T-helper 2 cell treated with Interferon-gamma antibody and Interleukin-4, amounts not matched to agents 100 ng/mL and 5 ng/mL, for 36 hours (primary cell): Measurements from ENCODE around the gene NPB. TPM values are rescaled to one million over a fixed set of nuclear protein-coding genes. Genes with fewer than 3 reads are reported as not detected.

ENCODE experiments used
- intact Hi-C: fragments of 100-400 bp; cut with micrococcal nuclease; formaldehyde crosslinking; loops from one replicate; pipeline ENCODE4 v1.15.1; 2023
- total RNA-seq: library from RNA; stranded (reverse); gene quantifications from 2 replicates; pipeline ENCODE4 v1.2.3, GENCODE V29; 2022

The NPB gene
- 0.11 and 0.48 TPM in 2 replicates for total RNA-seq

DNA sequence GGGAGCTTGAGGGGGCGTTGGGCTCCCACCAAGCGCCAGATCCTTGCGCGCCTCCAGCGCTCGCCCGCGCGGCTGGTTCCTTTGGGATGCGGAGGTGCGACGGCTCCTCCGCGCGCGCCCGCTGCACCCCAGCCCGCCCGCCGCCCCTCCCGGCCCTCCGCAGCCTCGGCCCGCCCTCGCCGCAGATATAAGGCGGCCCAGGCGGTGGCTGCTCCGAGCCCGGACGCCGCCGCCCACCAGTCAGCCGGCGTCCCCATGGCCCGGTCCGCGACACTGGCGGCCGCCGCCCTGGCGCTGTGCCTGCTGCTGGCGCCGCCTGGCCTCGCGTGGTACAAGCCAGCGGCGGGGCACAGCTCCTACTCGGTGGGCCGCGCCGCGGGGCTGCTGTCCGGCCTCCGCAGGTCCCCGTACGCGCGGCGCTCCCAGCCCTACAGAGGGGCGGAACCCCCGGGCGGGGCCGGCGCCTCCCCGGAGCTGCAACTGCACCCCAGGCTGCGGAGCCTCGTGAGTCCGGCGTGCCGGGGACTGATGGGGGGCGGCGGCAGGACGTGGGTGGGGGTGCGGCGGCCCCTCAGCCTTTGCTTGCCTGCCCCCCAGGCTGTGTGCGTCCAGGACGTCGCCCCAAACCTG, at the start of gene NPB:
Gene NPB, plus strand, starts transcription at position 216 of the 630 bp plus-strand sequence. Its CDS starts 40 bp downstream, at position 256.
- intact Hi-C loops, result no loop called here

DNA sequence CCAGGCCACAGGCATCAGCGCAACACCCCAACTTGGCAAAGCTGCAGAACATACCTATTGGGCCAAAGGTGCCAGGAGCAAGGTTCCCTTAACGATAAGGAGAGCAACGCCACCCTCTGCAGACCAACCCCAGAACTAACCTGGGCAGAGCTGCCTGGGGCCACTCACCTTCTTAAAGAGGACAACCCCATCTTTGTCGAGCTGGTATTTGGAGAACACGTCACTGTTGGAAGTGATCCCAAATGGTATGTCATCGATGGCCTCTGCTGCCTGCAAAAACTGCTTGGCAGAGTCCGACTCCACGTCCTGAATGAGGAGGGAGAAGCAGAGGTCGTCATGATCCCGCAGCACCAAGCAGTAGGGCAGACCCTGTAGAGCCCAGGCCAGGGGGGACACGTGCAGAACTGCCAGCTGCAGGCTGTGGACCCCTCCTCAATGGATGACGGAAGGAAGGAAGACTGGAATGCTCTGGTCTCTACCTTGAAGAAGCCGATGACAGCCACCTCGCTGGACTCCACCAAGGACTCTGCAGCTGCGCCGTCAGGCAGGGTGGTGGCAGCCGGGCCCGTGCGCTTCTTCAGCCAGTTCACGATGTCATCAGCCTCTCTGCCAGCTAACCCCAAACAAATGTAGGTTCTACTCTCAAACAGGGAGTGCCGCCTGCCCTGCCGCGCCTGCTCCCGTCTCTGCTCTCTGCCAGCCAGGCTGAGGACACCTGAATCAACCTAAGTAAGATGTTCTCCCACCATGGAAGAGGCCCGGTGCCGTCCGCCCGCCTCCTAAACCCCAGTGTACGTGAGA, 46.9 kb upstream of the NPB start:
- intact Hi-C loops, result no loop called here

DNA sequence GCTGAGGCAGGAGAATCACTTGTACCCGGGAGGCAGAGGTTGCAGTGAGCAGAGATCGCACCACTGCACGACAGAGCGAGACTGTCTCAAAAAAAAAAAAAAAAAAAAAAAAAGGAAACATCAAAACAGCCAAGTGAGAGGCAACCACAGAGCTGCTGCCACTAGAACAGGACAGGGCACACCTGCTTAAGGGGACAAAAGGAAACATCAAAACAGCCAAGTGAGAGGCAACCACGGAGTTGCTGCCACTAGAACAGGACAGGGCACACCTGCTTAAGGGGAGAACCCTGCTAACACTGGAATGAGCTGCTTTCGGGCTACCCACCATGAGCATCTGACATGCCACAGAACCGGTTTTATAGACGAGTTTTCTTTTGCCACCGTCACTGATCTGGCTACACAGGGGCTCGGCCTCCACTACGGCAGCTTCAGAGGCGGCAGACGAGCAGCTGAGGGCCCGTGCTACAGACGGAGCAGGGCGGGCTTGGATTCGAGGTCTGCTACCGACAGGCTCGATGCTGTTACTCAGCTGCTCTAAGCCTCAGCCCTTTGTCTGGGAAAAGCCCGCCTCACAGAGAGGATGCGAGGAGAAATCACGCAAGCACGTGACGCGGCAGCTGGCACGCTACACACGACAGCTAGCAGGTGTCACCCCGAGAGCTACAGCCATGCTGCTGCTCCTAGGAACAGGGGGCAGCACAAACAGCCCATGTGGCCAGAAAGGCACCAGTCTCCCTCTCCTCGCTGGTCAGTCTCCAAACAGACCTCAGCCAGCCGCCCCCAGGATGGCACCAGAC, 43.7 kb upstream of the NPB start:
- intact Hi-C loops, result no loop called here

DNA sequence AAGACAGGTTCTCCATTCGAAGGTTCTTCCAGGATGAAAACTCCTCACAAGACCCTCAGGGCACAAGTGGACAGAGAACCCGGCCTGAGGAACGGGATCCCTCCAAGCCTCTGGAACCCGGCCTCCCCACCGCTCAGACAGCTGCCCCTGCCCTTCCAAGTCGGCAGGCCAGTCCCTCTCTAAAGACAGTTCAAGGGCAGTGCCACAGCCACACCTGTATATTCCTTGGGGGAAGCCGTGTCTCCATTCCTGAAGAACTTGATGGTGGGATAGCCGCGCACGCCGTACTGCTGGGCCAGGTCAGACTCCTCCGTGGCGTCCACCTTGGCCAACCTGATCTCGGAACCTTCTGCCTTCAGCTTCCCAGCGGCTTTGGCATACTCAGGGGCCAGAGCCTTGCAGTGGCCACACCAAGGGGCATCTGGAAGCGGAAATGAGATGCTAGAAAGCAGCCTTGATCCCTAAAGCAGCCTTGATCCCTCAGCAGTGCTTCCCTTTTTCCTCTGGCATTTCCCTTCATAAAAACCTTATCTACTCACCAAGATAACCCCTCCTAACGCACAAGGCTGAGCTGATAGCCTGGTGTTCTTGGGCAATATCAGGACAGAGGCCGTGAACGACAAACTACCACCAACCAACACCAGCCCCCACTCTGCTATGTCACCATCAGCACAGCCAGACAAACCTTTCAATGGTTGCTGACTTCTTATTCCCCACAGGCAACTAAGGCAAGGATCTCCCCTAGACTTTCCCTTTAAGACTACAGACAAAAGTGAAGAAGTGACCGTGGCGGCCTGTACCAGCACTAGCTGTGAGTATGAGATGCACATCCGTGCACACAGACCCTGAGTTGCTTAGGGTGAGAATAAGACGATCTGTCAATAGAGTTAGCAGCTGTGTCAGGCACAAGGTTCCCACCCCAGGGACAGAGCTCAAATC, 42.8 kb upstream of the NPB start:
- intact Hi-C loops, result no loop called here

DNA sequence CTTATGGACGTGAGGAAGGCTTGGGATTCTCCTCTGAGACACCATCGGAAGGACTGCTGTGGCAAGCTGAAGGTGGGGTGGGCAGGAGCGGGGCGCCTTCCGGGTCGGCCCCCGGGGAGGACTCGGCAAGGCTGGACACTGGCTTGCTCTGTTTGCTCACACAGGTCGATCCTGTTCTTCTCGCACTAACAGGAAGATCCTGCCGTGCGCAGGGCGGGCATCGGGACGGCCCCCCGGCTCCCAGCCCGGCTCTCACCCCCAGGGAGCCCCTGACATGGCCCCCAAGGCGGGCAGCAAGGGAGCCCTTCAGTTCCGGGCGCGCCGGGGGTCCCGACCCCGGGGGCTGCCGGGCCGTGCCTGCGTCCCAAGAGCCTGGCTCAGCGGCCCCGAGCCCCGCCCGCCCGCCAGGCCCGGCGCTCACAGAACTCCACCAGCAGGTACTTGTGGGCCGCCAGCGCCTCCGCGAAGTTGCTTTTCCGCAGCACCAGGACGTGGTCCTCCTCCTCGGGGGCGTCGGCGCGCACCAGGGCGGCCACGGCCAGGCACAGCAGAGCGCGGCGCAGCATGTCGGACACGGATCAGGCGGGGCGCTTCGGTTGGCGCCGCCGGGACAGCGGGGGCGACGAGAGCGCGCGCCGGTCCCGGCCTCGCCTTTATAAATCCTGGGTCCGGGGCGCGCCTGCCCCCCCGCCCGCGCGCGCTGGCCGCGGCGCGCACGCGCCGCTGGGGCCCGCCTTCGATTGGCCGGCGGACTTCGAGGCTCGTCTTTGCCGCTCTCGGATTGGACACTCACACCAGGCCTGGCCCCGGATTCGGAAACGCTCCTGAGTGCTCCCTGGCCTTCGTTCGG, 41.9 kb upstream of the NPB start, which contains the start of gene P4HB:
Gene P4HB, minus strand, starts transcription at position 630 of the 850 bp plus-strand sequence. Its CDS starts 64 bp downstream, at position 566.
- intact Hi-C loops, result loop anchor here (1.0 to 5.0 kb wide), 6 partner anchors 27 to 348 kb away; partner anchors contain the start of genes ACTG1, ALYREF, ANAPC11 and MAFG

DNA sequence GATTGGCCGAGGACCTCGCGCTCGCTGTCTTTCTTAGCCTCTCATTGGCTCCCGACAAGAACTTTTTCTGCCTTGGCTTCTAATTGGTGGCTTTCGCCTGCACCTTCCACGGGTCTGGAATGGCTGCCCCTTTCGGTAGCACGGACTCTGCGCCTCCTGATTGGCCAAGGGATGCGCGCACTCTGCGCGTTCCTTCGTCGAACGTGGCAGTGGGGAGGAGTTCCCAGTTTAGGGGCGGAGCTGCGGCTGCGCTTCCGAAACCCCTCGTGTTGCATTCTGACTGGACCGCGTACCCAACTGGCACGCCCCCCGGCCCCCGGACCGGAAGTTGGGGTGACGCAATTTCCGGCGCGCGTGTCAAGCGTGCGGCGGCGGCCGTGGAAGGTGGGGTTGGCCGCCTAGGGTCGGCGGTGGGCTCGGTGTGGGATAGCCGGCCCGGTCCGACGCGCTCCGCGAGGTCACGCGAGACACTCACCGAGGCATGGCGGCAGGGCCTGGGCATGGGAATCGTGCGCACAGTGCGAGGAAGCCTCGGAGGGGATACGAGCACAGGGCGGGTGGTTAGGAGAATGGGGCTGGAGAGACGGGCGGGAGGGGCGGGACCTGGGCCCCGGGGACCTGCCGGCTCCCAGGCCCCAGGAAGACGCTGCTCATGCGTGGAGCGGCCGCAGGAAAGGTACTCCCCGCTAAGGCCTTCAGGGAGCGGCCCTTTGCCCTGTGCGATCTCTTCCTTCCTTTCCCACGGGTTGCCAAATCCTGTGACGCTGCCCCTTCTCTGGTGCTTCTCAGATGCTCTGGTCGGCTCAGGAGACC, 41.1 kb upstream of the NPB start:
- intact Hi-C loops, result loop anchor here (1.0 to 5.0 kb wide), 7 partner anchors 10 to 349 kb away; partner anchors contain the start of genes ACTG1, ALYREF, ANAPC11 and ARHGDIA

DNA sequence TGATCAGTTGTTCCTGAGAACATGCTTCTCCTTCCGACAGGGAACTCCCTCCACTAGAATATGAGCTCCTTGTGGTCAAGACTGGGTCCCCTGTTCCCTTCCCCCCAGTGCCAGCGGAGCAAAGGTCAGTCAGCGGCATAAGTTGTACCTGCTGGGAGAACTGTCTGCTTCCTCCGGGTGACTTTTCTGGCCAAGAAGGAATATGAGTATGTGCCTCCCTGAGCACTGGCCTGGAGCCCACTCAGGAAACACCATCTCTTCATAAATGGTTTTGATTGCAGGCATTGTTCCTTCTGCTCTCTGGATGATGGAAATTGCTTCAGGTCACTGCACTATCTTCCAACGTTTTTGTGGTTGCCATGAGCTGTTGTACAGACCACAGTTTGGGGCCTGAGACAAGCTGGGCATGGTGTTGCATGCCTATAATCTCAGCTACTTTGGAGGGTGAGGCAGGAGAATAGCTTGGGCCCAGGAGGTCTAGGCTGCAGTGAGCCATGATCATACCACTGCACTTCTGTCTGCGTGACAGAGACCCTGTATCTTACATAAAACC, 38.8 kb upstream of the NPB start:
- intact Hi-C loops, result loop anchor here (5.0 kb wide), 2 partner anchors 151 to 351 kb away; partner anchors contain the start of genes ACTG1 and SLC25A10

DNA sequence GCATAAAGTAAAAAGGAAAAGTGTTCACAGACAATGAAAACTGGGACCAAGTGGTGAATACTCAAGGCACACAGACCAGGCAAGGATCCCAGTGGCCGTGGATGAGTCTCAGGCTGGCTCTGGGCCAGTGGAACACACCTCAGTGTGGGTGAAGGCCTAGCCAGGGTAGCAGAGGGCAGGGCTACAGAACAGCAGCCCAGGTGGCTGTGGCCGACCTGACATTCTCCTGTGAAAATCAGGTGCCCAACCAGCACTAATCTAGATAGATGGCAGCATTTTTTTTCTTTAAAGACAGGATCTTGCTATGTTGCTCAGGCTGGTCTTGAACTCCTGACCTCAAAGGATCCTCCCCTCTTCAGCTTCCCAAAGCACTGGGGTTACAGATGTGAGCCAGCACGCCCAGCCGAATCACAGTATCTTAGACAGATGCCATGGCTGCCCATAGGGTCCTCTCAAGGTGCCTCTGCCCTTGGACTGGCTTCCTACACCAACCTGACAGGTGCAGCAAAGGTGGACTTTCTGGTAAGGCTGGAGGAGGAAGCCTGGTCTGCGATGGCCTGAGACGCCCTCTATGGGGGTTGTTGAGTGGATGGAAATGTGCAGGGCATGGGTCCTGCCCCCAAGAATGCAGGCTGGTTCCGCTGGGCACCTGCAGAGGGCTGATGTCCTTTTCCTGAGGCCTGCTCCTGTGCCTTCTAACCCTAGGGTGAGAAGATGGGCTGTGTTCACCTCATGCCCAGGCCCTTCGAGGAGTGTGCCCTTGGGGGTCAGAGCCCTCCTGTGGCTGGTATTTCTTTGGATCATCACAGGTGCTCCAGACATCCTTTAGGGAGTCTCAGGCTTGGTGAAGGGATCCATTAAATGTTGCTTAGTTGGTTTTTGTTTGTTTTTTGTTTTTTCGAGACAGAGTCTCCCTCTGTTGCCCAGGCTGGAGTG, 37.9 kb upstream of the NPB start:
- intact Hi-C loops, result loop anchor here (5.0 kb wide), 2 partner anchors 152 to 352 kb away; partner anchors contain the start of genes ACTG1 and SLC25A10

DNA sequence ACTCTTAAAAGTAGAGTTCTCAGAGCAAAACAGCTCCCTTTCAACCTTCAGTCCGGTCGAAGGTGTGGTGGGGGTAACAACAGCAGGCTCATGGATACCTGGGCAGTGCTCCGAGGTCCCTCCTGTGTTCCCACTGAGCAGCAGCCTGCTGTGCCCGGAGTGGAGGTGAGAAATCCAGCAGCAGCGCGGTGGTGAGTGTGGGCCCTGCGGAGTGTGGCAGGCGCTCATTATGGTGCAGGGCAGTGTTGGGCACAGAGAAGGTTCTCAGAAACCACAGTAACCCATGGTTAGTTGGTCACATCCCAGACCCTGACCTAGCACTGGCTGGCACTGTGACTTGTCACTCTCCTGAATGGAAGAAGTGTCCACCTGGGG, 36.7 kb upstream of the NPB start:
- intact Hi-C loops, result no loop called here

DNA sequence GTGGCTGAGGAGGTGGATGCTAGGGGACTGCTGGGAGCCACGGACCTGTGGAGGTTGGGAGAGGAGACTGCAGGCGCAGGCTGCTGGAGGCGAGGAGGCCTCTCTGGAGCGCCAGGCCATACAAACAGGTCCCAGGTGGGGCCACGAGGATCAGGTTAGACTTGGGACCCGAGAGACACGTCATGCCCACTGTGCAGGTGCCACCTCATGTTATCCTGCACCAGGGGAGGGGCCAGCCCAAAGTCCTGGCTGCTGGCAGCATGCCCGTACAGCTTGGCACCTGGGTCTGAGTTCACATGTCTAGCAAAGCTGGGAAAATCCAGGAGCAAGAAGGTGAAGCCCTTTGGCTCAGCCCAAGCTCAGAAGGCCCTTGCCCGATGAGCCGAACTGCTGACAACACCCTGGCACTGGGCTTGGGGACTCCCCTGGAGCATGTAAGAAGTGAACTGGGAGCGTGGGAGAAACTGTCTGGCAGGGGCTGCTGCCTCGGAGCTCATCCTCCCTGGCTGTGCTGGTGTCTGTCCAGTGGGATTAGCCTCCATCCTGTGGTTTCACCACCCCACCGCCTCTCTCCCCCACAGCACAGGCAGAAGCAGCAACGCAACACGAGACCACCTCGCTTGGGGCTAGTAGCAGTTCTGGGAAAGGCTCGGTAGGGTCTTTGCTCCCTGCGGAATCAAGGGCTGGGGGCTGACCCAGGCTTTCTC, 36.2 kb upstream of the NPB start:
- intact Hi-C loops, result no loop called here

DNA sequence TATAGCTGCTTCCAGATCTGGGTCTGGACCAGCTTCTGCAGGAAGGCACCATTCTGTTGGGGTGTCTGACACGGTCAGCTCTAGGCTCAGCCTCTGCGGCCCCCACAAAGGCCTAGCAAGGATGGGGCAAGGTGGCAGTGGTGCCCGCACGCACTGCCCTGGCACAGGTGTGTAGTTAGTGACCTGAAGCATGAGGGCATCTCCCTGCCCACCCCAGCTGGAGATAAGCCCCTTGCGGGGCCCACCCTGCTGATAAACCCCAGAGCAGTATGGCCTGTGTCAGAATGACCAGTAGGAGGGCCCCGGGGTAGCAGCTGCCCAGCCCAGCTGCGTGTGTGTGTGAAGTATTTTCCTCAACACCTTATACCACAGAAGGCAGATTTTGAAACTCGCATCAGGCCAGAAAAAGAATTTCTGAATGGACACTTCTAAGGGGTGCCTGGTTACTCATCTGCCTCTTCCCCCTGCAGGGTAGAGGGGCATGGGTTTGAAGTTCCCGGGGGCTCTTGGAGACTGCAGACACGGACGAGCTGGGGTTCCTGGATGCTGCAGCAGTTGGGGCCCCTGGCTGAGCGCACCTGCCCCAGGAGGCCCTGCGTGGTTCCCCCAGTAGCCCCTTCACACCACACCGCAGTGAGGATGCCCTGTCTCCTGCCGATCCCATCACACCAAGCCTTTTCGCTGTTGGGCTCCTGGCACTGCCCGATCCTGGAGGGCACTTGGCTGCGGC, 35.4 kb upstream of the NPB start:
- intact Hi-C loops, result no loop called here

DNA sequence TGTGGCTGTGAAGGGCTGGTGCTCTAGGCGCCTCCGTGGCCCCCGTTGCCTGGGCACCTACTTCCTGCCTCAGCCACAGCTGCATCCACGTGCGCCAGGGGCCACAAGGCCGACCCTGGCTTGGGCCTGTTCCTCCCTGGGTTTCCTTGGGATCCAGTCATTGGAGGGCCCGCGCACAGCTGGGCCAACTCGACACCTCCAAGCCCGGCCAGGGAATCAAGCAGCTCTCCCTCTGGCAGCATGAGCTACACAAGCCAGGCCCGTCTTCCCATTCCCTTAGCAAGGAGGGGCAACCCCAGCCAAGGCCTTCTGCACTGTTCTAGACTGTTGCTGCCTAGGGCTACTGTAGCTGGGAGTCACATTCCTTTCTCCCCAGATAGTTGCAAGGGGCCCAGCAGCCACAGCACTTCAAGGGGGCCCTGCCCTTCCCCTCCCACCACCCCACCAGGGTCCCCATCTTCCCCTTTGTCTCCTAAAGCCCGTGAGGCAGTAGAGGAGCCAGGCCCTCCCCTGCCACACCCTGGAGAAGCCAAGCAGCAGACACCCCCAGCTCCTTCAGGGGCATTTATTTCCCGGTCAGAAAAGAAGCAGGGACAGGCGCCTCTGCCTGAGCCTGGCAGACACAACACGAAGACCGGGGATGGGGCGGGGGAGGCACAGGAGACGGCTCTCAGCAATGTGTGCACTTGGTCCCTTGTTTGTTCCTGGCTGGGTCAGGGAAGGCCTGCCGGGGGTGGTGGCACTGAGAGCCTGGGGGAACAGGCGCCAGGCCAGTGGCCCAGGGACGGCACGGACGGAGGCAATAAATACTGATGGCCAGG, 34.7 kb upstream of the NPB start:
- intact Hi-C loops, result no loop called here

DNA sequence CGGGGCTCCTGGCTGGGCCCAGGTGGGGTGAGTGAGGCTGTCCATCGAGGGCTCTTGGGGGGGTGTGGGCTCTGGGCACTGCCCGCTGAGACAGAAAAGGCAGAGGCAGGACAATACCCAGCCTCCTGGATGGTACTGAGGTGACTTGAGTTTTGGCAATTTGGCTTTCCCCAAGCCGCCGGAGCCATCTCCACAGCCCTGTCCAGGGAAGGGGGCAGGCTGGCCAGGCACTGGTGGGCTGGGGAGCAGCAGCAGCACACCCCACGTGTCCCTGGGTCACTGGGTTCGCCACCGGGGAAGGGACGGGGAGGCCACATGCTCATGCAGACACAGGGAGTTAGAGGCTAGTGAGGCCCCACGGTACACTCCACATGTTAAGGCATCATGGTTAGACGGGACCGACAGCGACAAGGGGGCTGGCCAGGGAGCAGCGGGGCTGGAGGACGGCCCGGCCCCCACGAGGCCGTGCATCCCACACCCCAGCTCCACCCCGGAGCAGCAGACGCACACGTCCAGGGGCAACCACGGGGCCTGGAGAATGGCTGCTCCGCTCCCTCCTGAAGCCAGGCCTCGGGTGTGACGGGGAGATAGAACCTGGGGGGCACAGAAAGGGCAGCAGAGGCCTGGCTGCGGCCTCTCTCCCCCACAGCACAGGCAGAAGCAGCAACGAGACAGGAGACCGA, 33.9 kb upstream of the NPB start:
- intact Hi-C loops, result no loop called here

DNA sequence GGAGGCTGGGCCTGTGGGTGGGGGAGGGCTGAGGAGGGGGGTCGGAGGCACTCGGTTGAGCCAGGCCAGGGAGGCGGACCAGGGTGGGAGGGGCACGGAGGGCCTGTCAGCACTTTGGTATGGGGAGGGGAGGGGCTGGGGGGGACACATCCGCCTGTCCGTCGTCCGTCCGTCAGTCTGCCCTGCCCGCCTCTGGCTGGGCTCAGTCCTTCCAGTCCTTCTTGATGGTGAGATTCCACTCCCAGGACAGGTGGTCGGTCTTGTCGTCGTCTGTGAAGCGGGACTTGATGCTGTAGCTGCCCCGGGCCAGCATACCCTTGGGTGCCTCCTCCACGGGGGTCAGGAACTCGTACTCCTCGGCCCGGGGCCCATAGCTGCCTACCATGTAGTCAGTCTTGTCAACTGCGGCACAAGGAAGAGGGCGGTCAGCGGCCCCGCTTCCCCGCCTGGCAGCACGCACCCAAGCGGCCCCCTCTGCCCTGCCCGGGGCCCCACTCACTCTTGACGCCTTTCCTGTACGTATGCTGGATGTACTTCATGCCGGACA, 33.3 kb upstream of the NPB start:
- intact Hi-C loops, result no loop called here
